Common myeloid progenitor, CD34-positive (primary cell): ENCODE measurements around the gene MRAP.

Source experiments
- CTCF ChIA-PET: fragments of 350-600 bp; sonication (Branson Sonifier 250); formaldehyde crosslinking; loops from one replicate; lab custom pipeline; 2021; ENCODE audit warnings: antibody characterized with exemption; lab: Charles Lee
- POLR2A ChIA-PET: fragments of 350-600 bp; sonication (Branson Sonifier 250); formaldehyde crosslinking; loops from one replicate; lab custom pipeline; 2021; ENCODE audit warnings: antibody characterized with exemption; lab: Charles Lee
- DNase-seq, 3 donors: peaks; one replicate each; pipeline versions ENCODE4 v3.0.0 to v3.0.0-alpha.2; 2013
- H3K27ac ChIP-seq, 2 experiments: 1 replicate in 1 of 2; 2 replicates in 1 of 2; pipeline ENCODE4 v1.7.0; 2013; ENCODE audit warnings: inconsistent platforms in 2 of 2, low read length in 2 of 2, mild to moderate bottlenecking in 2 of 2, low read depth in 1 of 2, moderate library complexity in 1 of 2; ENCODE audit not compliant: severe bottlenecking in 2 of 2, insufficient read depth in 1 of 2, poor library complexity in 1 of 2
- H3K27me3 ChIP-seq, 5 experiments: replicated peaks in 2 of 5; 1 replicate in 3 of 5; 2 replicates in 2 of 5; pipeline versions ENCODE4 v1.6.1 to v1.7.0; 2013; ENCODE audit warnings: low read length in 4 of 5, mild to moderate bottlenecking in 2 of 5, moderate library complexity in 2 of 5, inconsistent platforms in 1 of 5; ENCODE audit not compliant: insufficient read depth in 5 of 5, control insufficient read depth in 4 of 5
- H3K36me3 ChIP-seq, 4 experiments: 1 replicate in 2 of 4; 2 replicates in 2 of 4; pipeline versions ENCODE4 v1.6.1 to v1.7.0; 2013; ENCODE audit warnings: low read length in 3 of 4, control low read depth in 1 of 4, mild to moderate bottlenecking in 1 of 4; ENCODE audit not compliant: control insufficient read depth in 4 of 4, insufficient read depth in 4 of 4
- H3K4me1 ChIP-seq, 4 experiments: 1 replicate in 3 of 4; 2 replicates in 1 of 4; pipeline versions ENCODE4 v1.6.1 to v1.7.1; 2013; ENCODE audit warnings: low read length in 3 of 4, mild to moderate bottlenecking in 3 of 4, control low read depth in 1 of 4, inconsistent platforms in 1 of 4, moderate library complexity in 1 of 4; ENCODE audit not compliant: control insufficient read depth in 4 of 4, insufficient read depth in 4 of 4; ENCODE audit errors: control extremely low read depth in 1 of 4
- H3K4me3 ChIP-seq, 7 experiments: 1 replicate in 4 of 7; 2 replicates in 3 of 7; pipeline versions ENCODE4 v1.5.1 to v1.7.0; 2013; ENCODE audit warnings: mild to moderate bottlenecking in 7 of 7, low read length in 6 of 7, moderate library complexity in 6 of 7, inconsistent platforms in 2 of 7, low read depth in 2 of 7, control low read depth in 1 of 7; ENCODE audit not compliant: insufficient read depth in 4 of 7, control insufficient read depth in 1 of 7; ENCODE audit errors: extremely low read depth in 1 of 7
- H3K9me3 ChIP-seq, 5 experiments: 1 replicate in 4 of 5; 2 replicates in 1 of 5; pipeline versions ENCODE4 v1.6.1 to v1.7.1; 2013; ENCODE audit warnings: low read length in 4 of 5, mild to moderate bottlenecking in 2 of 5, inconsistent platforms in 1 of 5, low read depth in 1 of 5, moderate library complexity in 1 of 5; ENCODE audit not compliant: control insufficient read depth in 4 of 5, insufficient read depth in 2 of 5; ENCODE audit errors: control extremely low read depth in 1 of 5
- WGBS: methylation state at CpG from one replicate; pipeline ENCODE4 v1.1.5; 2013; ENCODE audit not compliant: insufficient coverage; 5-methylcytosine and 5-hydroxymethylcytosine counted together

MRAP gene

DNA sequence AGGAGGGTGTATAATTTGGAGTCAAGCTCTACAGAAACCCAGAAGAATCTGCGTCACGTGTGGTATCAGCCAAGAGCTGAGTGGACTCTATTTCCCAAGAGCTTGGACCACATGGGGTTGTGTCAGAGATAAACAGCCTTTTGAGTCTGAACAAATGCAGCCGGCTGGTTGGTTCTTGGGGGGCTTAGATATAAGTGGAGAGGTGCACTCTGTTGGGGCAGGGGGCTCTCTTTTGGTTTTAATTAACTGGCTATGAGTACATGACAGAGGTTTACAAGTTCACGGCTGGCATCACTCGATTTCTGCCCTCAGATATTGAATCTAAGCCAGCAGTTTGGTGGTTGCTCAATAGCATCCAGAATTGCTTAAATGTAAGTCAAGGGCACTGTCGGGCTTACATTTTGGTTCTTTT, 501 bp upstream of the MRAP start:
- DNase-seq, result no peak
- Histone ChIP-seq H3K27me3 (no peaks in the 10 kb centered on the region), H3K4me1 (no peaks in the 10 kb centered on the region), H3K4me3 (no peak overlapping the region), H3K27ac (no peak overlapping the region), H3K9me3 (no peaks in the 10 kb centered on the region), H3K36me3 (peaks cover 0 to 16% (median 2%) of the 10 kb centered on the region in 4 experiments)
- CTCF ChIA-PET, result no interaction called here
- 93% methylated on average over 6 of the region's 6 CpGs for WGBS
- POLR2A ChIA-PET, result no interaction called here

DNA sequence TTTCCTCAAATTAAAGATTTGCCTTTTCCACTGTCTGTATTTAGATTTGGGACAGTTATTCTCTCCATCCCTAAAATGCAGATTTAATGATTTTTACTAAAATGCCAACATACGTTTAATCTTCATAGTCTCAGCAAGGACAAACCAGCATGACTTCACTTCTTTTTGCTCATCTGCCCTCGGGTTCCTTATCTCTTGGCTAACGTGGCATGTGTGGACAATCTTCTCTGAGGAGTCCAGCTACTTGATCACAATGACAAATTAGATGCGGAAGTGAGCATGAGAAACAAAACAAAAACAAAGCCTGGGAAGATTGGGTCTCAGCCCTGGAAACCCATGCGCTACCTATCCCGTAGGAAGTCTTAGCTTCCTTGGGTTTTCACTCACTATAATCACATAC, 1.0 kb downstream of the MRAP start:
- H3K9me3 ChIP-seq, result no peaks in the 10 kb centered on the region
- H3K27me3 ChIP-seq, result no peaks in the 10 kb centered on the region
- no peaks in the 10 kb centered on the region for H3K4me1 ChIP-seq
- WGBS, result 88% methylated on average over 6 of the region's 6 CpGs
- no peak overlapping the region for H3K4me3 ChIP-seq
- DNase-seq, result no peak
- POLR2A ChIA-PET, result no interaction called here
- peaks cover 0 to 16% (median 2%) of the 10 kb centered on the region in 4 experiments for H3K36me3 ChIP-seq
- no peak overlapping the region for H3K27ac ChIP-seq
- CTCF ChIA-PET, result no interaction called here

DNA sequence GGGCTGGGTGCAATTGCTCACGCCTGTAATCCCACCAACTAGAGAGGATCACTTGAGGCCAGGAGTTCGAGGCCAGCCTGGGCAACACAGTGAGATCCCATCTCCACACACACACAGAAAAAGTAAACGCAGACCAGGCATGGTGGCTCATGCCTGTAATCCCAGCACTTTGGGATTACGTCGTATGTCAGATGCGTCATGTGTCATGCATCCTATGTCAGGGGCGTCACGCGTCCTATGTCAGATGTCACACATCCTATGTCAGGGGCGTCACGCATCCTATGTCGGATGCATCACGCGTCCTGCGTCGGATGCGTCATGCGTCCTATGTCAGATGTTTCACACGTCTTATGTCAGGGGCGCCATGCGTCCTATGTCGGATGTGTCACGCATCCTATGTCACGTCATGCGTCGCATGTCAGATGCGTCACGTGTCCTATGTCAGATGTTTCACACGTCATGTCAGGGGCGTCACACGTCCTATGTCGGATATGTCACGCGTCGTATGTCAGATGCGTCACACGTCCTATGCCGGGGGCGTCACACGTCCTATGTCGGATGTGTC, 1.5 kb downstream of the MRAP start:
- Histone ChIP-seq H3K36me3 (peaks cover 0 to 16% (median 2%) of the 10 kb centered on the region in 4 experiments), H3K4me3 (no peak overlapping the region), H3K9me3 (no peaks in the 10 kb centered on the region), H3K4me1 (no peaks in the 10 kb centered on the region), H3K27me3 (no peaks in the 10 kb centered on the region), H3K27ac (no peak overlapping the region)
- 91% methylated on average over 40 of the region's 41 CpGs for WGBS
- ChIA-PET CTCF (no interaction called here), POLR2A (no interaction called here)
- peak in 1 of 3 donors; percentile 5 for DNase-seq

DNA sequence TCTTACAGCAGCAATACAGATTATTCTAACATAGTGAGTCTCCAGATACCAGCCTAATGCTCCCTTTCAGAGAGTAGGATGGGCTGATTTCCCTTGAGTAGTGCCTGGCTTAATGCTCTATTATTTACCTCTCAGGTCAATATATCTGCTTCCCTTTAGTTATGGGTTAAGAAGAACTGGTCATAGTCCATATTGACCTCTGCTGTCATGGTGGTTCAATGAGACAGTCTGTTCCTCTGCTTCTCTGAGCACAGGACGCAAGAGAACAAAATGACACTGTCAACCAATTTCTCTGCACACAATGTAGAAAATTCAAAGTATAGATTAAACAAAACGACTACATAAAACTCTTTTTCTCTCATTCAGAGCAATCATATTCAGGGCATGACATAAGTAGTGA, 2.9 kb downstream of the MRAP start:
- Histone ChIP-seq H3K4me3 (no peak overlapping the region), H3K4me1 (no peaks in the 10 kb centered on the region), H3K27me3 (no peaks in the 10 kb centered on the region), H3K9me3 (no peaks in the 10 kb centered on the region), H3K27ac (no peak overlapping the region), H3K36me3 (peaks cover 0 to 16% (median 4%) of the 10 kb centered on the region in 4 experiments)
- POLR2A ChIA-PET, result no interaction called here
- CTCF ChIA-PET, result no interaction called here
- 100% methylated on average over 1 of the region's 2 CpGs for WGBS
- no peak for DNase-seq

DNA sequence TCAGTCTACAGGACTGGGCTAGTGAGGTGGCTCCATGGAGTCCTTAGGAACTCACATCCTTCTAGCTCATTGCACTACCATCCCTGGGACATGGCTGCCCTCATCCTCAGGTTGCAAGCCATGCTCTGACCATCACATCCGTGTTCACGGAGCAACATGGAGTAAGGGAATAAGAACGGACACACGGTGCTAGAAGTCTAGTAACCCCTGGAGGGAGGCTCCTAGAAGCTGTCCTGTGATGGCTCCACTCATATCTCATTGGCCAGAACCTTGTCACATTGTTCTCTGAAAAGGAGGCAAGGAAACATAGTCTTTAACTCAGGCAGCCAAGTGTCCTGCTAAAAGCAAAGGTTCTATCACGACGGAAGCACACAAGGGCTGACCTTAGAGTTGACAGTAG, 3.9 kb downstream of the MRAP start:
- WGBS, result 97% methylated on average over 6 of the region's 6 CpGs
- no peak for DNase-seq
- H3K27me3 ChIP-seq, result no peaks in the 10 kb centered on the region
- H3K4me1 ChIP-seq, result no peaks in the 10 kb centered on the region
- no peak overlapping the region for H3K4me3 ChIP-seq
- peaks cover 2 to 16% (median 7%) of the 10 kb centered on the region in 4 experiments for H3K36me3 ChIP-seq
- H3K9me3 ChIP-seq, result no peaks in the 10 kb centered on the region
- POLR2A ChIA-PET, result no interaction called here
- CTCF ChIA-PET, result interaction anchor here (0.6 kb wide), 1 partner anchor 18 kb away, joined by 3 read pairs; no protein-coding TSS in a partner anchor
- H3K27ac ChIP-seq, result no peak overlapping the region

DNA sequence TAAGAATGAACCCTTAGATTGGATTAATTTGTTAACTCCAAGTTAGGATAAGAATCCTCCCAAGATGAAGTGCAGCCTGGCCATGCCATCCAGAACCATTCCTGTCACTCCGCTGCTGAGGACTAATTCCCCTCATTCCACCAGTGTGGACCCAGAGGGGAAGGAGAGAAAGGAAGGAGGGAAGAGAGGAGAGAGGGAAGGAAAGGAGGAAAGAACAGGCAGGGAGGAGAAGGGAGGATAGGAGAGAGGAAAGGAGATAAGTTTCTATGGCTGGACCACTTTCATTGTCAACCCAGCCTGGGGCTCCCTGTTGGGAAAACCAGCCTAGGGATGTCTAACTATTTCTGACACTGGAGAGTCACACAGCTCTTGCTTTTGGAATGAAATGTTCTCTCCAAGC, 4.7 kb downstream of the MRAP start:
- ChIA-PET CTCF (no interaction called here), POLR2A (no interaction called here)
- no peaks in the 10 kb centered on the region for H3K9me3 ChIP-seq
- no peaks in the 10 kb centered on the region for H3K27me3 ChIP-seq
- H3K4me3 ChIP-seq, result no peak overlapping the region
- DNase-seq, result no peak
- peaks cover 2 to 18% (median 9%) of the 10 kb centered on the region in 4 experiments for H3K36me3 ChIP-seq
- no peak overlapping the region for H3K27ac ChIP-seq
- WGBS, result no CpG with 5 or more reads among the region's 1 CpG
- H3K4me1 ChIP-seq, result no peaks in the 10 kb centered on the region

DNA sequence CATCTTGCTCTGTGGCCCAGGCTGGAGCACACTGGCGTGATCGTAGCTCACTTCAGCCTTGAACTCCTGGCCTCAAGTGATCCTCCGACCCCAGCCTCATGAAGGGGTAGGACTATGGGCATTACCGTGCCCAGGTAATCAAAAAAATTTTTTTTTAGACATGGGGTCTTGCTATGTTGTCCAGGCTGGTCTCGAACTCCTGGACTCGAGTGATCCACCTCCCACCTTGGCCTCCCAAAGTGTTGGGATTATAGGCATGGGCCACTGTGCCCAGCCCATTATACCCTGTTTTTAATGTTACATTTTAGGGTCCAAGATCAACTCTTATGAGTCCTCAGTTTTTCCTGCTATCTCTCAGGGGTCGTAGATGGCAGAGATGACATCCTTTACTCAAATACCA, 6.3 kb downstream of the MRAP start:
- ChIA-PET CTCF (no interaction called here), POLR2A (no interaction called here)
- 100% methylated on average over 5 of the region's 7 CpGs for WGBS
- H3K9me3 ChIP-seq, result no peaks in the 10 kb centered on the region
- H3K27me3 ChIP-seq, result no peaks in the 10 kb centered on the region
- H3K27ac ChIP-seq, result no peak overlapping the region
- H3K36me3 ChIP-seq, result peaks cover 2 to 23% (median 13%) of the 10 kb centered on the region in 4 experiments
- H3K4me3 ChIP-seq, result no peak overlapping the region
- no peak for DNase-seq
- no peaks in the 10 kb centered on the region for H3K4me1 ChIP-seq
